ENCODE measurements around the gene TRIM54. TPM values are rescaled to one million over a fixed set of nuclear protein-coding genes. Genes with fewer than 3 reads are reported as not detected.
A peak's percentile ranks its signal among the peaks of the same experiment; 100 is the strongest.

TRIM54 gene
- total RNA-seq, 1 experiment from 2014 or later: 2.0 TPM

DNA sequence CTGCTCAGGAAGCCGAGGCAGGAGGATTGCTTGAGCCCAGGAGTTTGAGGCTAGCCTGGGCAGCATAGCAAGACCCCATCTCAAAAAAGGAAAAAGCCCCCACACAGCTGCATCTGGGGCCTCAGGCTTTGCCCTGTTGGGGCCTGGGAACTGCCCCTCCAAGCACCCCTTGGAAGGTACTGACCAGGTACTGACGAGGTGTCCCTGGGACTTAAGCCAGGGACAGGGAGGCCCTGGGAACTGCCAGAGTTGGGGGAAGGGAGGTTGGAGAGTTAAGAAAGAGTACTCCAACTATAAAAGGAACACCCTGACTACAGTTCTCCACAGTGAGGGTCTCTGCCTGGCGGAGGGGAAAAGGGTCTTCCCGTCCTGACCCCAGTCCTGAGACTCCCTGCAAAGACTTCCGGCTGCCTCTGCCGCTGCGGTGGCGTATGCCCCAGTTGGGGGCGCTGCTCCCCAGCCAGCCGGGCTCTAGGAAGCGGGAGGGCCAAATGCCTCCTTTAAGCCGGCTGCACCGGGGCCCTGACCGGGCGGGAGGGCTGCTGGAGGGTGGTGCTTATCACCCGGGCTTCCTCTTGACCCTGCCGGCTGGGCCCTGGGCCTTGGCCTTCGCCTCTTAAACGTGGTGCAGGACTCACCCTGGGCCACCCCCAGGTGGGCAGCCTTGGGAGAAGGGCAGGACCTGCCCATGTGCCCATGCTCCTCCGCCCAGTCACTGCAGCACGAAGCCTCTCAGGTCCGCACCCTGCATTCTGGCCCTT lies 32.2 kb upstream of the TRIM54 start:
- H3K9me2 ChIP-seq (ENCODE audit: insufficient read depth): no peaks in the 10 kb centered on the region
- DNase-seq (ENCODE audit: low read depth, low spot score) (peak; percentile 23), ATAC-seq (peak; percentile 89)
- H3K79me2 ChIP-seq (ENCODE audit: insufficient read depth, low read length): no peaks in the 10 kb centered on the region
- no peaks in the 10 kb centered on the region for H3K27me3 ChIP-seq (ENCODE audit: insufficient read depth, low read length)
- no TSS peak for BruUV-seq (replicated peaks)
- H3K27ac ChIP-seq (ENCODE audit: low read depth, low read length): no peak overlapping the region
- ChIA-PET POLR2A (no interaction called here), CTCF (interaction anchor here (0.6 to 2.1 kb wide), 2 partner anchors 53 to 112 kb away, joined by 3 to 8 read pairs; no protein-coding TSS in a partner anchor), RAD21 (ENCODE audit: low non-redundant PET in 1 of 2, low total read pairs in 2 of 2, uncharacterized antibody in 2 of 2, unreplicated experiment in 2 of 2) (no interaction called here)
- peaks cover 0 to 10% of the 10 kb centered on the region in 2 experiments; a peak in 2 of 4 replicates for H3K4me1 ChIP-seq (ENCODE audit: control insufficient read depth in 1 of 2, insufficient read depth in 2 of 2, low read length in 2 of 2)
- no peaks in the 10 kb centered on the region for H3K9me3 ChIP-seq (ENCODE audit: control insufficient read depth in 1 of 2, insufficient read depth in 1 of 2, low read depth in 1 of 2, low read length in 2 of 2)
- H4K20me1 ChIP-seq (ENCODE audit: insufficient read depth): no peaks in the 10 kb centered on the region
- no peak overlapping the region for H3K4me3 ChIP-seq (replicated peaks in 1 of 2; ENCODE audit: low read depth in 1 of 2, low read length in 2 of 2)
- intact Hi-C loops (cut with micrococcal nuclease): loop anchor here (1.0 kb wide), 2 partner anchors 30 to 53 kb away; no protein-coding TSS in a partner anchor
- no peak for TF ChIP-seq SP1 (IDR thresholded peaks at IDR 0.05; ENCODE audit: low read depth)
- TF ChIP-seq EZH2 (IDR thresholded peaks at IDR 0.05): no peak
- TF ChIP-seq EZH2phosphoT487 (IDR thresholded peaks at IDR 0.05; ENCODE audit: borderline replicate concordance): no peak
- TF ChIP-seq, protein P1, sequence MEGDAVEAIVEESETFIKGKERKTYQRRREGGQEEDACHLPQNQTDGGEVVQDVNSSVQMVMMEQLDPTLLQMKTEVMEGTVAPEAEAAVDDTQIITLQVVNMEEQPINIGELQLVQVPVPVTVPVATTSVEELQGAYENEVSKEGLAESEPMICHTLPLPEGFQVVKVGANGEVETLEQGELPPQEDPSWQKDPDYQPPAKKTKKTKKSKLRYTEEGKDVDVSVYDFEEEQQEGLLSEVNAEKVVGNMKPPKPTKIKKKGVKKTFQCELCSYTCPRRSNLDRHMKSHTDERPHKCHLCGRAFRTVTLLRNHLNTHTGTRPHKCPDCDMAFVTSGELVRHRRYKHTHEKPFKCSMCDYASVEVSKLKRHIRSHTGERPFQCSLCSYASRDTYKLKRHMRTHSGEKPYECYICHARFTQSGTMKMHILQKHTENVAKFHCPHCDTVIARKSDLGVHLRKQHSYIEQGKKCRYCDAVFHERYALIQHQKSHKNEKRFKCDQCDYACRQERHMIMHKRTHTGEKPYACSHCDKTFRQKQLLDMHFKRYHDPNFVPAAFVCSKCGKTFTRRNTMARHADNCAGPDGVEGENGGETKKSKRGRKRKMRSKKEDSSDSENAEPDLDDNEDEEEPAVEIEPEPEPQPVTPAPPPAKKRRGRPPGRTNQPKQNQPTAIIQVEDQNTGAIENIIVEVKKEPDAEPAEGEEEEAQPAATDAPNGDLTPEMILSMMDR (IDR thresholded peaks at IDR 0.05 in 2 of 3, conservative IDR thresholded peaks at IDR 0.05 in 1 of 3; ENCODE audit: borderline replicate concordance in 1 of 3, insufficient read depth in 1 of 3, low read depth in 2 of 3, low read length in 2 of 3): peak; percentile 91 to 95 (median 94)
- TF ChIP-seq, protein P2, sequence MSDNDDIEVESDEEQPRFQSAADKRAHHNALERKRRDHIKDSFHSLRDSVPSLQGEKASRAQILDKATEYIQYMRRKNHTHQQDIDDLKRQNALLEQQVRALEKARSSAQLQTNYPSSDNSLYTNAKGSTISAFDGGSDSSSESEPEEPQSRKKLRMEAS (IDR thresholded peaks at IDR 0.05): peak; percentile 54; the same call in 1 of the 2 replicates
- no peak for TF ChIP-seq POLR2A (IDR thresholded peaks at IDR 0.05; ENCODE audit: borderline replicate concordance, extremely low read depth, insufficient read depth, insufficient read length)
- TF ChIP-seq FOSL1 (IDR thresholded peaks at IDR 0.05; ENCODE audit: low read depth): no peak
- TF ChIP-seq POLR2AphosphoS5 (IDR thresholded peaks at IDR 0.05; ENCODE audit: low read depth, low read length): no peak
- no peak for TF ChIP-seq EGR1 (IDR thresholded peaks at IDR 0.05; ENCODE audit: low read depth)
- TF ChIP-seq JUND (IDR thresholded peaks at IDR 0.05): no peak
- no peak for TF ChIP-seq CBX3 (IDR thresholded peaks at IDR 0.05; ENCODE audit: low read depth)
- no peak for TF ChIP-seq ELF1 (IDR thresholded peaks at IDR 0.05; ENCODE audit: borderline replicate concordance, low read depth)
- TF ChIP-seq RAD21 (IDR thresholded peaks at IDR 0.05; ENCODE audit: low read depth): peak; percentile 95
- TF ChIP-seq ZFX (IDR thresholded peaks at IDR 0.05): peak; percentile 14; the same call in 1 of the 2 replicates
- no peak for TF ChIP-seq ZBTB33 (IDR thresholded peaks at IDR 0.05; ENCODE audit: extremely low read depth, insufficient replicate concordance, low read length)
- no peak for TF ChIP-seq ATF3 (IDR thresholded peaks at IDR 0.05)
- peak overlapping the region; percentile 41 for H3K4me2 ChIP-seq (ENCODE audit: low read length)
- H2AFZ ChIP-seq (ENCODE audit: low read depth, low read length, poor library complexity, severe bottlenecking): peak overlapping the region; percentile 12
- no peaks in the 10 kb centered on the region for H3K36me3 ChIP-seq (ENCODE audit: control insufficient read depth in 1 of 2, insufficient read depth in 2 of 2, low read length in 2 of 2)
- peak overlapping the region; percentile 21; the same call in 1 of the 2 replicates for H3K9ac ChIP-seq (ENCODE audit: low read length)

Data from HCT116 (cell line).